Bronchial epithelial cell (primary cell): ENCODE data around the gene ARL3. TPM values are rescaled to one million over a fixed set of nuclear protein-coding genes. Genes with fewer than 3 reads are reported as not detected.

Experiments used
- DNase-seq: peaks from one replicate; pipeline ENCODE4 v3.0.0-alpha.2; 2010; ENCODE audit warnings: low read depth
- FAIRE-seq: peaks from 2 replicates; lab custom pipeline; 2011; peaks lifted over from hg19 to GRCh38; lab: Jason Lieb, UNC
- H3K27me3 ChIP-seq: 2 replicates; pipeline ENCODE4 v1.5.1; 2011; ENCODE audit warnings: low read length; ENCODE audit not compliant: control insufficient read depth, insufficient read depth
- H3K36me3 ChIP-seq: 2 replicates; pipeline ENCODE4 v1.5.1; 2011; ENCODE audit warnings: low read length; ENCODE audit not compliant: control insufficient read depth, insufficient read depth
- H3K4me3 ChIP-seq: 2 replicates; pipeline ENCODE4 v1.5.1; 2011; ENCODE audit warnings: mild to moderate bottlenecking, low read depth, low read length, control low read depth
- CTCF ChIP-seq: IDR thresholded peaks from 2 replicates; pipeline ENCODE4 v1.5.1; 2011; ENCODE audit warnings: mild to moderate bottlenecking, moderate library complexity, low read length, control low read depth, inconsistent platforms; ENCODE audit not compliant: insufficient read depth, severe bottlenecking
- total RNA-seq: library from RNA; depleted of rRNA; stranded (reverse); fragments of >200 nt; gene quantifications from 2 replicates; pipeline ENCODE4 v1.2.1, GENCODE V29; 2014

Gene ARL3
- total RNA-seq, 1 donor from 2014 or later = 4.7 TPM

- no peaks in the 10 kb centered on the region for H3K36me3 ChIP-seq
- DNase-seq (peak; percentile 64), FAIRE-seq (peak; percentile 7)
- no peak overlapping the region for H3K4me3 ChIP-seq
- TF ChIP-seq CTCF = no peak
- no peaks in the 10 kb centered on the region for H3K27me3 ChIP-seq
These were observed 79.5 kb downstream of the ARL3 start for GRCh38 chr10:102634686-102635085.

GRCh38 chr10:102633848-102634247 lies 80.3 kb downstream of the ARL3 start:
- DNase-seq = no peak
- Histone ChIP-seq H3K27me3 (no peaks in the 10 kb centered on the region), H3K4me3 (no peak overlapping the region), H3K36me3 (no peaks in the 10 kb centered on the region)
- FAIRE-seq = no peak
- TF ChIP-seq CTCF = no peak

- Histone ChIP-seq H3K27me3 (no peaks in the 10 kb centered on the region), H3K4me3 (no peak overlapping the region), H3K36me3 (no peaks in the 10 kb centered on the region)
- no peak for FAIRE-seq
- TF ChIP-seq CTCF = no peak
- peak; percentile 49 for DNase-seq
These were observed 80.9 kb downstream of the ARL3 start for GRCh38 chr10:102633287-102633686.

GRCh38 chr10:102632394-102633111 lies 81.6 kb downstream of the ARL3 start:
- FAIRE-seq = no peak
- H3K36me3 ChIP-seq = no peaks in the 10 kb centered on the region
- no peaks in the 10 kb centered on the region for H3K27me3 ChIP-seq
- no peak for TF ChIP-seq CTCF
- DNase-seq = no peak
- no peak overlapping the region for H3K4me3 ChIP-seq

- no peak overlapping the region for H3K4me3 ChIP-seq
- H3K36me3 ChIP-seq = peaks cover 2% of the 10 kb centered on the region
- TF ChIP-seq CTCF = no peak
- FAIRE-seq = no peak
- no peaks in the 10 kb centered on the region for H3K27me3 ChIP-seq
- DNase-seq = no peak
These were observed 82.4 kb downstream of the ARL3 start for GRCh38 chr10:102631525-102632393.
